DMS 273 treated with DMSO at 0.1 percent for 48 hours (cell line): Measurements from ENCODE around the gene GGCT.

Experiments
- DNase-seq: peaks from one replicate; lab custom pipeline; 2025; lab: John Stamatoyannopoulos, UW

The GGCT gene

DNA sequence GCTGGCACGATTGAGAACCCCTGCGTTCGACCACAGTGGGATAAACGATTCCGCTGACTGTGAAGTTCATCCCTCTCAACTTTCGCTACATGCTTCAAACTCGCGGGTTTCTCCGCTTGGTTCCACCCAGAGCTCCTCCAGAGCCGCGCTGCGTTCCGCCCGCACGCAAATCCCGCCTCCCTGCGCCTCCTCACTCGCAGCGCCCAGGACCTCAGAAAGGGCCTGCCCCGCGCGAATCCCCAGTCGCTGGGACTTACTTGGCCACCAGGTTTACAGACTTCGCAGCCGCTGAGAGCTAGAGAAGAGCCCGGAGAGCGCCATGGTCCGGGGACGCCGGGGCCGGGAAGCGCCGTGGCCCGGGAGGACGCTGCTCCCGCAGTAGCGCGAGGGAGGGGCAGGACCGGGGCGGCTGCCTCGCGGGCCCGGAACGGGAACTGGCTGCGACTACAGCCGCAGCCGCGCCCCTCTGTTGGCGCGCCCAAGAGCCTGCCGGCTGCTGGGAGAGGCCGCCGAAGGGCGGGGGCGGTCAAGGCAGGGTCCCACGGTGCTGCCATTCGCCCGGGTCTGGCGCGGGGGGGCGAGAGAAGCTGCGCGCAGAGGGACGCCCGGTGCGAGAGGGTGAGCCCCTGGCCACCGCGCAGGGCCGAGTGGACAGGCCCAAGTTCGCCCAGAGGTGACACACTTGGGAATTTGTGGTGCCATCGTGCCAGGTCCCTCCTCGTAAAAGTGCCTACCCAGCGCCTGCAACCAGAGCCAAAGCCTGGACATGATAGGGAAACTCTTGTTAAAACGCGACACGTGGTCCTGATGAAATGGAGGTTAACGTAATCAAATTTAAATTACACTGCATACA is 26.1 kb downstream of the GGCT start, which contains the start of gene NOD1:
NOD1 (minus strand) TSS at position 436 of the 853 bp plus-strand sequence. CDS start 21,863 bp downstream, outside the sequence.
- peak; percentile 89 for DNase-seq

- DNase-seq = no peak
These were observed 28.0 kb downstream of the GGCT start for GRCh38 chr7:30476459-30477145.

- no peak for DNase-seq
These were observed 29.0 kb downstream of the GGCT start for GRCh38 chr7:30475580-30475979.

DNA sequence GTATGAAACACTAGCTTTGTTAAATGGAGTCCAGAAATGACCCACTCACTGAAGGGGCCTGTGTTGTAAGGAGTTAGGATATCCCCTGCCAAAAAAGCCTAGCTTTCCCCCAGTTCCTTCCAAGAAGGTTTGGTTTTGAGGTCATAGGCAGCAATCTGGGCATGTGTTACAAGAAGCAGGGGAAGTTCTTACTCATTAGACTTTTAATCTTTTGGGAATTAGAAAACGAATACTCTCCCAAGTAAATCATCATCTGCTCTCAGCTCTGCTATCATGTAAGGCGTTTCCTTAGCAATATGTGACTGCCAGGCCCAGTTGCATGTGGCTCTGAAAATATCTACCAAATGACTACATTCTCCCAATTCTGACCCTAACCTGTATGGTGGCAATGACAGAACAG is 29.7 kb downstream of the GGCT start:
- no peak for DNase-seq

DNA sequence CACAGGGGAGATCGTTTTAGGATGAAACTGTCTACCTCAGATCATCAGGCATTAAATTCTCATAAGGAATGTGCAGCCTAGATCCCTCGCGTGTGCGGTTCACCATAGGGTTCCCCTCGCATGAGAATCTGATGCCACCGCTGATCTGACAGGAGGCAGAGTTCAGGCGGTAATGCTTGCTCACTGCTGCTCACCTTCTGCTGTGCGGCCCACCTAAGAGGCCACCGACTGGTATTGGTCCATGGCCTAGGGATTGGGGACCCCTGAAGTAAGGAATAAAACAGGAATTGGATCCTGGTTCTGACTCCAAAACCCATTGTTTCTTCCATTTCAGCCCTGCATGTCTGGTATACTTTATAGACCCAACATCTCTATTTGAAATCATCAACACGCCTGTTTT is 30.1 kb downstream of the GGCT start:
- no peak for DNase-seq

DNA sequence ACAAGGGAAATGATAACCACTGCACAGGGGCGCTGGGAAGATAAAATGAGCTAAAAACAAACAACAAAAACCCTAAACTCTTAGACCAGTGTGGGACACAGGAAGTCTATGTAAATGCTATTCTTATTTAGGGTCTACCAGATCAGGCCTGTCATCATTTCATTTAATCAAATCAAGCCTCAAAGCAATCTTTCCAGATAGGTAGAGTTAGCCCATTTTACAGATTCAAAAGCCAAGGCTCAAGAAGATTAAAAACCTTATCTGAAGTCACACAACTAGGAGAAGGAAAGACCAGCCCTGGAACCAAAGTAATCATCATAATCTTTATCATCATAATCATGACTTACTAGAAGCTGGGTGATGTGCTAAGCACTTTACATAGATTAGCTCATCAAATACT is 30.7 kb downstream of the GGCT start:
- DNase-seq = no peak

DNA sequence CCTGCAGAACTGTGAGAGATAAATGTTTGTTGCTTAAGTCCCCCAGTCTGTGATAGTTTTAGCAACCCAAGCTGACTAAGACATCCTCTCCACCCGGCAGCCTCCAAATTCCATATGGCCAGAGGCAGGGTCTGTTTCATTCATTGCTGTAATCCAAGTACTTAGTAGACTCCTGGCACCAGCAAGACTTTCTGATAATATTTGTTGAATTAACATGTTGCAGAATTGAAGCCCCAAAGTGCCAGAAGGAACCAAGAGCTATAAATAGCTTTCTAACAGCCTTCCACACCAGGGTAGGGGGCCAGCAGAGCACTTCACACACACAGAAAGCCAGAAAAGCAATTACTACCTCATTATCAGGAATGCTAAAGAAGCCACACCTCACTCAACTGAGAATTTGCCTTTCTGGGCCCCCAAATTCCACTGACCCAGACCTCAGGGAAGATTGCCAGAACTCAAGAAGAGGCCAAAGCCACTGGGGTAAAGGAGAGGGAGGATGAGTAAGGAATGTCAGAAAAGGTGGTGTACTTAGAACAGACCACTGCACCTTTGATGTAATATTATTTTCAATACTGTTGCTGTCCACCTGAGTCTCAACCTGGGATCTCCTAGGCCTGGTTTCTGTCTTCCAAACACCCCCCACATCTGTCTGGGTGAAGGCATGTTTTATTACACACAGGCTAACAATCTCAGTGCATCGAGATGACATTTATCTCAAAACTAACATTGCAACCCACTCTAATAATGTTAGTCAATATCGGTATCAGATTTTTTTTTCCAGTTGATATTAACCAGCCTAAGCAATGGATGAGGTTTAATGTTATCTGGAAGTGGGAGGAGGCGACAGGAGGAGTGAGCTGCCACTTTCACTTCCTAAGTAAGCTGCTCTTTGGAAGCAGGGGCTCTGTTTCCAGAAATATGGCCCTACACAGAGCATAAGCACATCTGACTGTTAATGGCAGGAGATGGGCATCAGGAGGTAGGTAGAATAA is 31.5 kb downstream of the GGCT start:
- DNase-seq = peak; percentile 94

- no peak for DNase-seq
These were observed 32.4 kb downstream of the GGCT start for GRCh38 chr7:30472081-30472783.

GRCh38 chr7:30471205-30471604 is 33.4 kb downstream of the GGCT start:
- DNase-seq = no peak

- DNase-seq = peak; percentile 64
These were observed 33.9 kb downstream of the GGCT start for GRCh38 chr7:30470771-30471170.

- peak; percentile 78 for DNase-seq
These were observed 34.4 kb downstream of the GGCT start for GRCh38 chr7:30470163-30470770.

- peak; percentile 97 for DNase-seq
These were observed 35.3 kb downstream of the GGCT start for GRCh38 chr7:30469303-30469702.

DNA sequence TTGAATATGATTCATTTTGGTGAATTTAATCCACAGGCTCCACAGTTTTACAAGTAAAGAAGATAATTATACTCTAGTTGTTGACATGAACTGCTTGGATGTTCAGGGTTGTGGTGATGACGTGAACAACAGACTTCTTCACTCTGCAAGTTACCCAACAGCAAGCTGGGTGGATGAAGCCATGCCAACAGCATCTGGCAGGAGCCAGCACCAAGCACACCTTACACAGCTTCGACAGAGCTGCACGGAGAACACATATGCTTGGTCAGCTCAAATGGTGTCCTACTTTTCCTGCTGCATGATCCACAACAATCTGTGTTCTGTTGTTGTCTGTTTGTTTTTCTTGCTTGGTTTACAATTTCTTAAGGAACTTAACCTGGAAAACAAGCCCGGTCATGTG is 35.8 kb downstream of the GGCT start:
- no peak for DNase-seq

GRCh38 chr7:30468041-30468440 is 36.6 kb downstream of the GGCT start:
- no peak for DNase-seq

- no peak for DNase-seq
These were observed 37.4 kb downstream of the GGCT start for GRCh38 chr7:30467271-30467670.

DNA sequence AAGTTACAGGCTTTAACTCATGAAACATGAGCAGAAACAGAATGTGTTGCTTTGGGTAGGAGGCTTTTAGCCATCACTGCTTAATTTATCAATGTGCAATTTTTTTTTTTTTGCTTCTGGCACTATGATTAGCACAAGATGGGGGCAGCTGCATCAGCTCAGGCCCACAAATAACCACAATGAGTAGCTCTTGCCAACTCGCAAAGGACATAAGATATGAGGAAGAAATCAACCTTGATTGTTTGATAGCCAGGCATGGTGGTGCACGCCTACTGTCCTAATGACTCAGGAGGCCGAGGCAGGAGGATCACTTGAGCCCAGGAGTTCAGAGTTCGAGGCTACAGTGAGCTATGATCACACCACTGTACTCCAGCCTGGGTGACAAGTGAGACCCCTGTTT is 38.4 kb downstream of the GGCT start:
- no peak for DNase-seq

DNA sequence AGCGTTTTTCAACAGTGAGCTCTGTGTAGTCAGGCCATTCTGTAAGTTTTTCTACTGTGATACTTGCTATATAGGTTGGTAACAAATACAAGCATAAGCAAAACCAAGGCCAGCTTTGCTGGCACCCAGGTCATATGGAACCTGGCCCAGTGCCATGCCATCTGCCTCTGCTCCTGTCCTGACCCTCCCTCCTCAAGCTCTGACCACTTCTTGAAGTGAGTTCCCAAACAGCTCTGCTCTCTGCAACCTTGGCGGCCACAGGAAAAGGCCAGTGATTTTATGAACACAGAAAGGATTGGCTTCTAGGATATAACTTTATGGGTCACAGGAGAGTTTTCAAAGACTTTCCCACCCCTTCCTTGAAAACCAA is 38.8 kb downstream of the GGCT start:
- peak; percentile 96 for DNase-seq

GRCh38 chr7:30465046-30465810 is 39.4 kb downstream of the GGCT start:
- peak; percentile 78 for DNase-seq

DNA sequence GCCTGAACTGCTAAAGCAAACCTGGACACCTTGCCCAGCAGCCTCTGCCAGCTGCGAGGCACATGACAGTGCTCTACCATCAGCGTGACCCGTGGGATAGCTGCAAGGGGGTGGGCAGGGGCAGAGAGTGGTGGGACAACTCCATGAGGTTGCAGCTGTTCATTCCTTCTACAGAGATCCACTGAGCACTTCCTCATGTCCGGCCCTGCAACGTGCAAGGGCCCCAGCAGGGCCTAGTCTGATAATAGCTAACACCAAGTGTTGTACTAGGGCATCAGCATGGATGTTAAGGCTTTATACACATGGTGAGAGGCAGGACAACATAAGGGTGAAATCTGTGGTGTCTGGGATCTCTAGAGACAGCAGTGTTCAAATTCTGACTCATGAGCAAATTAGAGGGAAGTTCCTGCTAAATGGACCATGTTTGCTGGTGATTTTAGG is 40.4 kb downstream of the GGCT start:
- peak; percentile 65 for DNase-seq
